Panc1 (cell line): ENCODE data around the gene LYZL1.

Experiments
- CTCF ChIP-seq: fragments of 450-650 bp; IDR thresholded peaks from 2 replicates; pipeline ENCODE4 v1.5.1; 2017; ENCODE audit warnings: mild to moderate bottlenecking
- POLR2AphosphoS5 ChIP-seq: IDR thresholded peaks from 2 replicates; pipeline ENCODE4 v1.6.1; 2012; ENCODE audit warnings: mild to moderate bottlenecking, low read depth, low read length, moderate library complexity
- REST ChIP-seq, 2 experiments: IDR thresholded peaks; 2 replicates each; pipeline ENCODE4 v1.6.1; 2011 to 2012; ENCODE audit warnings: low read depth in 2 of 2, control low read depth in 1 of 2, low read length in 1 of 2, mild to moderate bottlenecking in 1 of 2, moderate library complexity in 1 of 2; ENCODE audit not compliant: insufficient read depth in 1 of 2
- SIN3A ChIP-seq: IDR thresholded peaks from 2 replicates; pipeline ENCODE4 v1.6.1; 2012; ENCODE audit warnings: low read depth, mild to moderate bottlenecking, low read length, moderate library complexity, borderline replicate concordance; ENCODE audit not compliant: insufficient read depth
- TCF7L2 ChIP-seq: IDR thresholded peaks from 2 replicates; pipeline ENCODE4 v1.6.1; 2011; ENCODE audit warnings: mild to moderate bottlenecking, low read depth, low read length, inconsistent platforms

- TF ChIP-seq CTCF: no peak
- no peak for TF ChIP-seq POLR2AphosphoS5
- no peak for TF ChIP-seq REST (IDR thresholded peaks at IDR 0.05; ENCODE audit: insufficient read depth in 1 of 2, low read depth in 2 of 2, low read length in 1 of 2)
- TF ChIP-seq SIN3A: no peak
- TF ChIP-seq TCF7L2: no peak
Observed at GRCh38 chr10:29257784-29258135, 31.1 kb upstream of the LYZL1 start.
